ENCODE data around the gene ITGA3.

GRCh38 chr17:50070908-50071680 lies 15.2 kb downstream of the ITGA3 start:
- TF ChIP-seq, protein P1, sequence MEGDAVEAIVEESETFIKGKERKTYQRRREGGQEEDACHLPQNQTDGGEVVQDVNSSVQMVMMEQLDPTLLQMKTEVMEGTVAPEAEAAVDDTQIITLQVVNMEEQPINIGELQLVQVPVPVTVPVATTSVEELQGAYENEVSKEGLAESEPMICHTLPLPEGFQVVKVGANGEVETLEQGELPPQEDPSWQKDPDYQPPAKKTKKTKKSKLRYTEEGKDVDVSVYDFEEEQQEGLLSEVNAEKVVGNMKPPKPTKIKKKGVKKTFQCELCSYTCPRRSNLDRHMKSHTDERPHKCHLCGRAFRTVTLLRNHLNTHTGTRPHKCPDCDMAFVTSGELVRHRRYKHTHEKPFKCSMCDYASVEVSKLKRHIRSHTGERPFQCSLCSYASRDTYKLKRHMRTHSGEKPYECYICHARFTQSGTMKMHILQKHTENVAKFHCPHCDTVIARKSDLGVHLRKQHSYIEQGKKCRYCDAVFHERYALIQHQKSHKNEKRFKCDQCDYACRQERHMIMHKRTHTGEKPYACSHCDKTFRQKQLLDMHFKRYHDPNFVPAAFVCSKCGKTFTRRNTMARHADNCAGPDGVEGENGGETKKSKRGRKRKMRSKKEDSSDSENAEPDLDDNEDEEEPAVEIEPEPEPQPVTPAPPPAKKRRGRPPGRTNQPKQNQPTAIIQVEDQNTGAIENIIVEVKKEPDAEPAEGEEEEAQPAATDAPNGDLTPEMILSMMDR (IDR thresholded peaks at IDR 0.05) = no peak
- no peak for TF ChIP-seq POLR2A (IDR thresholded peaks at IDR 0.05)
